Ovary (tissue), 9 donors: Measurements from ENCODE around the gene JPH4. TPM values are rescaled to one million over a fixed set of nuclear protein-coding genes. Genes with fewer than 3 reads are reported as not detected.

ENCODE experiments used
- DNase-seq, 5 donors: peaks; one replicate each; pipeline ENCODE4 v3.0.0-alpha.2; 2019 to 2020
- H3K27ac ChIP-seq, 2 donors: fragments of 200-600 bp; one replicate each; pipeline versions ENCODE4 v1.5.1 to v1.8.0; 2019 to 2022
- H3K27me3 ChIP-seq: fragments of 200-600 bp; one replicate; pipeline ENCODE4 v1.8.0; 2022
- H3K36me3 ChIP-seq: fragments of 200-600 bp; sonication (generic); one replicate; pipeline ENCODE4 v1.5.1; 2019
- H3K4me1 ChIP-seq: one replicate; pipeline ENCODE4 v1.8.1; 2013; ENCODE audit warnings: mild to moderate bottlenecking, moderate library complexity; ENCODE audit not compliant: insufficient read depth
- H3K4me3 ChIP-seq: fragments of 200-600 bp; sonication (generic); one replicate; pipeline ENCODE4 v1.5.1; 2017
- H3K9me3 ChIP-seq, 2 donors: fragments of 200-600 bp in 1 of 2; sonication (generic) in 1 of 2; one replicate each; pipeline versions ENCODE4 v1.5.1 to v1.8.1; 2013 to 2019; ENCODE audit warnings: mild to moderate bottlenecking in 1 of 2, moderate library complexity in 1 of 2
- EP300 ChIP-seq: sonication (generic); formaldehyde crosslinking; IDR thresholded peaks from one replicate; pipeline ENCODE4 v1.6.1; 2017; ENCODE audit warnings: antibody characterized with exemption
- POLR2A ChIP-seq: fragments of 450-650 bp; IDR thresholded peaks from one replicate; pipeline ENCODE4 v1.6.1; 2017; ENCODE audit warnings: antibody characterized with exemption, mild to moderate bottlenecking, moderate library complexity
- WGBS, 3 donors: extraction: QIAGEN DNeasy Blood & Tissue Kit in 1 of 3; methylation state at CpG; one replicate each; pipeline versions ENCODE4 v1.1.5 to v1.1.7; 2013 to 2017; 5-methylcytosine and 5-hydroxymethylcytosine counted together
- intact Hi-C, 4 donors: fragments of 100-400 bp; cut with DNase I; formaldehyde crosslinking; loops; one replicate each; pipeline versions ENCODE4 v1.11.0 to v1.15.1; 2022 to 2023
- polyA plus RNA-seq, 2 donors: library from polyadenylated mRNA; stranded (reverse); fragments of 200-250 nt in 1 of 2; fragments of 350-450 nt in 1 of 2; fragmentation: Illumina TruSeq in 1 of 2; extraction: RNeasy Lipid Tissue Mini Kit (QIAGEN cat#74804) in 1 of 2; gene quantifications; one replicate each; pipeline ENCODE4 v1.2.3, GENCODE V29; 2013 to 2014
- total RNA-seq, 7 donors: library from RNA; depleted of rRNA in 2 of 7; stranded (reverse); fragments of >200 nt in 2 of 7; fragmentation: NEBNext Ultra II Directional in 3 of 7; extraction: Animal tissue kit (Norgen Biotek cat#: 25700) in 3 of 7; gene quantifications; one replicate each; pipeline versions ENCODE4 v1.1.0 to v1.2.4, GENCODE V29; 2016 to 2023
- TF ChIP-seq, protein P1 (sequence below), 3 donors: fragments of 450-650 bp in 2 of 3; fragments of 200-600 bp in 1 of 3; IDR thresholded peaks; one replicate each; pipeline versions ENCODE4 v1.5.1 to v1.8.0; 2016 to 2022; ENCODE audit warnings: antibody characterized with exemption in 3 of 3, mild to moderate bottlenecking in 1 of 3
- donor health status: DM: no; HTN: no; CAD: no; lungs with moderate emphysema.
- donor health status: DM: no; HTN: no; CAD: no.
- donor health status: Bipolar disorder and iron deficiency.
- donor health status: DM: yes; HTN: yes; CAD: no.
- donor health status: DM: no; HTN: no; CAD: no.
- donor health status: DM: yes; HTN: yes; CAD: no.

The JPH4 gene
- total and polyA plus RNA-seq, 9 donors, result 7.4 to 43.5 (median 11.5) TPM

GRCh38 chr14:23620177-23620702, 41.6 kb upstream of the JPH4 start:
- H3K36me3 ChIP-seq, result no peaks in the 10 kb centered on the region
- TF ChIP-seq EP300, result no peak
- no peak for TF ChIP-seq POLR2A
- TF ChIP-seq, protein P1, sequence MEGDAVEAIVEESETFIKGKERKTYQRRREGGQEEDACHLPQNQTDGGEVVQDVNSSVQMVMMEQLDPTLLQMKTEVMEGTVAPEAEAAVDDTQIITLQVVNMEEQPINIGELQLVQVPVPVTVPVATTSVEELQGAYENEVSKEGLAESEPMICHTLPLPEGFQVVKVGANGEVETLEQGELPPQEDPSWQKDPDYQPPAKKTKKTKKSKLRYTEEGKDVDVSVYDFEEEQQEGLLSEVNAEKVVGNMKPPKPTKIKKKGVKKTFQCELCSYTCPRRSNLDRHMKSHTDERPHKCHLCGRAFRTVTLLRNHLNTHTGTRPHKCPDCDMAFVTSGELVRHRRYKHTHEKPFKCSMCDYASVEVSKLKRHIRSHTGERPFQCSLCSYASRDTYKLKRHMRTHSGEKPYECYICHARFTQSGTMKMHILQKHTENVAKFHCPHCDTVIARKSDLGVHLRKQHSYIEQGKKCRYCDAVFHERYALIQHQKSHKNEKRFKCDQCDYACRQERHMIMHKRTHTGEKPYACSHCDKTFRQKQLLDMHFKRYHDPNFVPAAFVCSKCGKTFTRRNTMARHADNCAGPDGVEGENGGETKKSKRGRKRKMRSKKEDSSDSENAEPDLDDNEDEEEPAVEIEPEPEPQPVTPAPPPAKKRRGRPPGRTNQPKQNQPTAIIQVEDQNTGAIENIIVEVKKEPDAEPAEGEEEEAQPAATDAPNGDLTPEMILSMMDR (IDR thresholded peaks at IDR 0.05), result no peak
- no peaks in the 10 kb centered on the region for H3K27me3 ChIP-seq
- WGBS, 3 donors, result 76 to 93% (median 85%) methylated on average over 3 of the region's 3 CpGs
- no peak for DNase-seq
- H3K27ac ChIP-seq, result no peak overlapping the region
- no peaks in the 10 kb centered on the region for H3K4me1 ChIP-seq
- H3K9me3 ChIP-seq, result no peaks in the 10 kb centered on the region
- intact Hi-C loops, result no loop called here
- no peak overlapping the region for H3K4me3 ChIP-seq

GRCh38 chr14:23618415-23618988, 39.9 kb upstream of the JPH4 start:
- TF ChIP-seq POLR2A, result no peak
- TF ChIP-seq, protein P1 (IDR thresholded peaks at IDR 0.05), result no peak
- no peak for TF ChIP-seq EP300
- Histone ChIP-seq H3K27ac (no peak overlapping the region), H3K27me3 (no peaks in the 10 kb centered on the region), H3K36me3 (no peaks in the 10 kb centered on the region), H3K4me3 (no peak overlapping the region), H3K9me3 (no peaks in the 10 kb centered on the region), H3K4me1 (no peaks in the 10 kb centered on the region)
- no peak for DNase-seq
- WGBS, 3 donors, result 86 to 89% (median 88%) methylated on average over 2 of the region's 2 CpGs
- intact Hi-C loops, result no loop called here

- Histone ChIP-seq H3K27me3 (no peaks in the 10 kb centered on the region), H3K27ac (no peak overlapping the region), H3K4me1 (no peaks in the 10 kb centered on the region), H3K4me3 (no peak overlapping the region), H3K36me3 (no peaks in the 10 kb centered on the region), H3K9me3 (no peaks in the 10 kb centered on the region)
- 91 to 93% (median 91%) methylated on average over 1 of the region's 1 CpG for WGBS, 3 donors
- TF ChIP-seq, protein P1 (IDR thresholded peaks at IDR 0.05), result no peak
- TF ChIP-seq EP300, result no peak
- TF ChIP-seq POLR2A, result no peak
- no peak for DNase-seq
- intact Hi-C loops, result no loop called here
Measured at GRCh38 chr14:23617539-23617938, 38.9 kb upstream of the JPH4 start.

DNA sequence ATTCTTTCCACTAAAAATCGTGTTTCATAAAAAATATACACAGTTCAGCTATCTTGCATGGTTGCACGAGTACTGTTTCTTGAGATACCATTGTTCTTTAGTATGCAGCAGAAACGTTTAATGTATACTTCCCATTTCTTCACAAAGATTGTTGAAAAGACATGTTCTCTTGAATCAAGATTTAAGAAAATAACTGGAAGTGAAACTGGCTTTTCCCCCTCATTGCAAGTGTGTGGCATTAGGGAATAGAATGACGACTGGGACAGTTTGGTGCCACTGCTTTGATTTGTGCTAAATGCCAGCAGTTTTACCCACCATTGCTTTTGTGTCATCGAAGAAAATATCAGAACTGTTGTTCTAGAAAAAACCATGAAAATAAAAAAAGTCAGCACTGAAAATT, 37.3 kb upstream of the JPH4 start:
- H3K9me3 ChIP-seq, result no peaks in the 10 kb centered on the region
- no peaks in the 10 kb centered on the region for H3K36me3 ChIP-seq
- no peak for DNase-seq
- intact Hi-C loops, result no loop called here
- no peaks in the 10 kb centered on the region for H3K4me1 ChIP-seq
- 67 to 78% (median 71%) methylated on average over 5 of the region's 5 CpGs for WGBS, 3 donors
- H3K4me3 ChIP-seq, result no peak overlapping the region
- H3K27me3 ChIP-seq, result no peaks in the 10 kb centered on the region
- no peak for TF ChIP-seq POLR2A
- TF ChIP-seq, protein P1 (IDR thresholded peaks at IDR 0.05), result no peak
- TF ChIP-seq EP300, result no peak
- no peak overlapping the region for H3K27ac ChIP-seq
